Omental fat pad (tissue), 4 donors: ENCODE data around the gene TIE1. TPM values are rescaled to one million over a fixed set of nuclear protein-coding genes. Genes with fewer than 3 reads are reported as not detected.

Experiments used
- ATAC-seq: fragments of 150-250 bp; one replicate; pipeline ENCODE4 v1.9.1; 2016; ENCODE audit warnings: mild to moderate bottlenecking, moderate library complexity; ENCODE audit not compliant: low FRiP score
- DNase-seq: peaks from one replicate; pipeline ENCODE4 v3.0.0-alpha.2; 2019; ENCODE audit warnings: low spot score
- CTCF ChIP-seq, 3 donors: fragments of 450-650 bp; IDR thresholded peaks; one replicate each; pipeline ENCODE4 v1.5.1; 2016 to 2017; ENCODE audit warnings: antibody characterized with exemption in 3 of 3, mild to moderate bottlenecking in 3 of 3, moderate library complexity in 2 of 3
- total RNA-seq, 4 donors: library from RNA; depleted of rRNA; stranded (reverse); fragments of >200 nt; gene quantifications; one replicate each; pipeline ENCODE4 v1.1.0, GENCODE V29; 2016

Gene TIE1
- total RNA-seq, 4 donors from 2014 or later, result 15.2 to 156 (median 44.6) TPM

- TF ChIP-seq CTCF (IDR thresholded peaks at IDR 0.05), result no peak
- no peak for ATAC-seq
- no peak for DNase-seq
Observed at GRCh38 chr1:43293176-43293575, 7.6 kb upstream of the TIE1 start.

- no peak for DNase-seq
- ATAC-seq, result no peak
- no peak for TF ChIP-seq CTCF (IDR thresholded peaks at IDR 0.05)
Observed at GRCh38 chr1:43293896-43294760, 6.7 kb upstream of the TIE1 start.

GRCh38 chr1:43294761-43295160, 6.0 kb upstream of the TIE1 start:
- no peak for TF ChIP-seq CTCF (IDR thresholded peaks at IDR 0.05)
- DNase-seq, result no peak
- ATAC-seq, result no peak

- no peak for DNase-seq
- ATAC-seq, result no peak
- TF ChIP-seq CTCF (IDR thresholded peaks at IDR 0.05), result no peak
Observed at GRCh38 chr1:43296207-43296606, 4.6 kb upstream of the TIE1 start.

GRCh38 chr1:43298055-43298454, 2.7 kb upstream of the TIE1 start:
- ATAC-seq, result no peak
- no peak for TF ChIP-seq CTCF (IDR thresholded peaks at IDR 0.05)

GRCh38 chr1:43299101-43299500, 1.7 kb upstream of the TIE1 start:
- DNase-seq (no peak), ATAC-seq (no peak)
- no peak for TF ChIP-seq CTCF (IDR thresholded peaks at IDR 0.05)

More at GRCh38 chr1:43298055-43298454, 2.7 kb upstream of the TIE1 start:
- DNase-seq, result no peak

- no peak for ATAC-seq
- no peak for TF ChIP-seq CTCF (IDR thresholded peaks at IDR 0.05)
- no peak for DNase-seq
Observed at GRCh38 chr1:43302201-43302600, 1.4 kb downstream of the TIE1 start.
